Measurements from ENCODE around the gene CDC5L. TPM values are rescaled to one million over a fixed set of nuclear protein-coding genes. Genes with fewer than 3 reads are reported as not detected.

The CDC5L gene
- total RNA-seq, 4 donors from 2014 or later, result 12.3 to 19.2 (median 13.9) TPM

- DNase-seq (ENCODE audit: low spot score in 2 of 2), result no peak
- WGBS, 2 donors, result 90 to 94% methylated on average over 4 of the region's 4 CpGs
Observed at GRCh38 chr6:44352259-44352658, 35.2 kb upstream of the CDC5L start.

GRCh38 chr6:44353336-44353735, 34.2 kb upstream of the CDC5L start:
- intact Hi-C loops (cut with DNase I; ENCODE audit: low total_unique reads), result no loop called here
- no peak for TF ChIP-seq POLR2A (IDR thresholded peaks at IDR 0.05)
- WGBS, 2 donors, result 61 to 64% methylated on average over 2 of the region's 2 CpGs
- no peak overlapping the region for H3K4me3 ChIP-seq (ENCODE audit: low read depth, poor library complexity, severe bottlenecking)
- DNase-seq (ENCODE audit: low spot score in 2 of 2), result no peak

More at GRCh38 chr6:44352259-44352658, 35.2 kb upstream of the CDC5L start:
- TF ChIP-seq POLR2A (IDR thresholded peaks at IDR 0.05) (no peak), CTCF (IDR thresholded peaks at IDR 0.05) (no peak)
- H3K4me3 ChIP-seq (ENCODE audit: low read depth, poor library complexity, severe bottlenecking), result no peak overlapping the region
- intact Hi-C loops (cut with DNase I; ENCODE audit: low total_unique reads), result no loop called here

GRCh38 chr6:44355640-44356039, 31.9 kb upstream of the CDC5L start:
- no peak for DNase-seq (ENCODE audit: low spot score in 2 of 2)
- TF ChIP-seq CTCF (IDR thresholded peaks at IDR 0.05) (no peak), POLR2A (IDR thresholded peaks at IDR 0.05) (no peak)
- 58 to 83% methylated on average over 4 of the region's 4 CpGs for WGBS, 2 donors
- no peak overlapping the region for H3K4me3 ChIP-seq (ENCODE audit: low read depth, poor library complexity, severe bottlenecking)
- intact Hi-C loops (cut with DNase I; ENCODE audit: low total_unique reads), result no loop called here

- TF ChIP-seq POLR2A (IDR thresholded peaks at IDR 0.05), result no peak
- intact Hi-C loops (cut with DNase I; ENCODE audit: low total_unique reads), result no loop called here
- WGBS, 2 donors, result 65 to 78% methylated on average over 1 of the region's 1 CpG
- DNase-seq (ENCODE audit: low spot score in 2 of 2), result no peak
- H3K4me3 ChIP-seq (ENCODE audit: low read depth, poor library complexity, severe bottlenecking), result no peak overlapping the region
Observed at GRCh38 chr6:44356487-44356886, 31.0 kb upstream of the CDC5L start.

GRCh38 chr6:44359973-44360372, 27.5 kb upstream of the CDC5L start:
- intact Hi-C loops (cut with DNase I; ENCODE audit: low total_unique reads), result no loop called here
- no peak for DNase-seq (ENCODE audit: low spot score in 2 of 2)
- H3K4me3 ChIP-seq (ENCODE audit: low read depth, poor library complexity, severe bottlenecking), result no peak overlapping the region
- TF ChIP-seq POLR2A (IDR thresholded peaks at IDR 0.05) (no peak), CTCF (IDR thresholded peaks at IDR 0.05) (no peak)
- 75 to 89% methylated on average over 3 of the region's 3 CpGs for WGBS, 2 donors

- no peak for DNase-seq (ENCODE audit: low spot score in 2 of 2)
- TF ChIP-seq CTCF (IDR thresholded peaks at IDR 0.05) (no peak), POLR2A (IDR thresholded peaks at IDR 0.05) (no peak)
- H3K4me3 ChIP-seq (ENCODE audit: low read depth, poor library complexity, severe bottlenecking), result no peak overlapping the region
- intact Hi-C loops (cut with DNase I; ENCODE audit: low total_unique reads), result no loop called here
- 72 to 75% methylated on average over 6 of the region's 6 CpGs for WGBS, 2 donors
Observed at GRCh38 chr6:44361947-44362346, 25.6 kb upstream of the CDC5L start.

- no peak for DNase-seq (ENCODE audit: low spot score in 2 of 2)
- TF ChIP-seq POLR2A (IDR thresholded peaks at IDR 0.05) (no peak), CTCF (IDR thresholded peaks at IDR 0.05) (no peak)
- H3K4me3 ChIP-seq (ENCODE audit: low read depth, poor library complexity, severe bottlenecking), result no peak overlapping the region
- WGBS, 2 donors, result 94% methylated on average over 3 of the region's 3 CpGs
- intact Hi-C loops (cut with DNase I; ENCODE audit: low total_unique reads), result no loop called here
Observed at GRCh38 chr6:44363377-44363926, 24.1 kb upstream of the CDC5L start.

Measured in lower leg skin (tissue), 4 donors.